Fibroblast of villous mesenchyme (primary cell): ENCODE results near the gene USP10. TPM values are rescaled to one million over a fixed set of nuclear protein-coding genes. Genes with fewer than 3 reads are reported as not detected.

Source experiments
- DNase-seq: peaks from one replicate; pipeline ENCODE4 v3.0.0-alpha.2; 2010; ENCODE audit warnings: low read depth
- H3K4me3 ChIP-seq: 2 replicates; pipeline ENCODE4 v1.5.1; 2011; ENCODE audit warnings: low read depth, mild to moderate bottlenecking, low read length
- CTCF ChIP-seq: IDR thresholded peaks from 2 replicates; pipeline ENCODE4 v1.5.1; 2012; ENCODE audit warnings: low read depth, mild to moderate bottlenecking, low read length; ENCODE audit not compliant: insufficient read depth
- total RNA-seq: library from RNA; depleted of rRNA; stranded (reverse); fragments of >200 nt; gene quantifications from 2 replicates; pipeline ENCODE4 v1.2.3, GENCODE V29; 2012

USP10 gene
- total RNA-seq, 1 donor = 65.2 TPM

- DNase-seq = peak; percentile 96
- peak; percentile 81 for TF ChIP-seq CTCF
- no peak overlapping the region for H3K4me3 ChIP-seq
Observed at GRCh38 chr16:84754353-84754856, 54.6 kb downstream of the USP10 start.

- no peak overlapping the region for H3K4me3 ChIP-seq
- TF ChIP-seq CTCF = no peak
- DNase-seq = no peak
Observed at GRCh38 chr16:84754956-84755672, 55.3 kb downstream of the USP10 start.

GRCh38 chr16:84756830-84757229 lies 57.0 kb downstream of the USP10 start:
- no peak overlapping the region for H3K4me3 ChIP-seq
- TF ChIP-seq CTCF = no peak
- DNase-seq = no peak

- no peak overlapping the region for H3K4me3 ChIP-seq
- TF ChIP-seq CTCF = no peak
- peak; percentile 33 for DNase-seq
Observed at GRCh38 chr16:84758627-84759026, 58.8 kb downstream of the USP10 start.

- no peak overlapping the region for H3K4me3 ChIP-seq
- no peak for TF ChIP-seq CTCF
- DNase-seq = peak; percentile 47
Observed at GRCh38 chr16:84759061-84759460, 59.3 kb downstream of the USP10 start.

GRCh38 chr16:84759906-84760305 lies 60.1 kb downstream of the USP10 start:
- no peak for DNase-seq
- H3K4me3 ChIP-seq = no peak overlapping the region
- no peak for TF ChIP-seq CTCF
